Neural progenitor cell (in vitro differentiated cells): ENCODE results near the gene LRP1B. TPM values are rescaled to one million over a fixed set of nuclear protein-coding genes. Genes with fewer than 3 reads are reported as not detected.

ENCODE experiments used
- DNase-seq: peaks from one replicate; pipeline ENCODE4 v3.0.0-alpha.2; 2016; ENCODE audit warnings: low spot score
- H2AFZ ChIP-seq: fragments of 200-600 bp; sonication (generic); replicated peaks from 2 replicates; pipeline ENCODE4 v1.6.1; 2016; ENCODE audit warnings: antibody characterized with exemption
- H3F3A ChIP-seq: fragments of 200-600 bp; sonication (generic); 2 replicates; pipeline ENCODE4 v1.6.1; 2016; ENCODE audit warnings: antibody characterized with exemption, low read depth
- H3K27ac ChIP-seq: fragments of 200-600 bp; sonication (generic); 2 replicates; pipeline ENCODE4 v1.5.1; 2016; ENCODE audit warnings: mild to moderate bottlenecking
- H3K27me3 ChIP-seq: fragments of 200-600 bp; sonication (generic); 2 replicates; pipeline ENCODE4 v1.6.1; 2016; ENCODE audit warnings: mild to moderate bottlenecking, moderate library complexity
- H3K36me3 ChIP-seq: fragments of 200-600 bp; sonication (generic); 2 replicates; pipeline ENCODE4 v1.5.1; 2016
- H3K4me1 ChIP-seq: fragments of 200-600 bp; sonication (generic); 2 replicates; pipeline ENCODE4 v1.6.1; 2016; ENCODE audit warnings: mixed run types
- H3K4me2 ChIP-seq: fragments of 200-600 bp; sonication (generic); 2 replicates; pipeline ENCODE4 v1.6.1; 2016
- H3K4me3 ChIP-seq: fragments of 200-600 bp; sonication (generic); 2 replicates; pipeline ENCODE4 v1.5.1; 2016
- H3K79me2 ChIP-seq: fragments of 200-600 bp; sonication (generic); 2 replicates; pipeline ENCODE4 v1.6.1; 2016; ENCODE audit warnings: low read depth
- H3K9ac ChIP-seq: fragments of 200-600 bp; sonication (generic); 2 replicates; pipeline ENCODE4 v1.6.1; 2016
- H3K9me3 ChIP-seq: fragments of 200-600 bp; sonication (generic); 2 replicates; pipeline ENCODE4 v1.5.1; 2016; ENCODE audit warnings: low read depth
- H4K20me1 ChIP-seq: fragments of 200-600 bp; sonication (generic); 2 replicates; pipeline ENCODE4 v1.6.1; 2016; ENCODE audit warnings: low read depth
- H3K27ac Mint-ChIP-seq: 3 replicates; pipeline ENCODE4 v1.8.0; 2021; ENCODE audit warnings: mixed read lengths
- H3K27me3 Mint-ChIP-seq: 2 replicates; pipeline ENCODE4 v1.8.0; 2022; ENCODE audit warnings: low read depth, mild to moderate bottlenecking, inconsistent platforms, moderate library complexity, mixed read lengths; ENCODE audit not compliant: insufficient read depth
- H3K36me3 Mint-ChIP-seq: 3 replicates; pipeline ENCODE4 v1.8.0; 2021; ENCODE audit warnings: mixed read lengths
- H3K4me1 Mint-ChIP-seq: 3 replicates; pipeline ENCODE4 v1.8.0; 2021; ENCODE audit warnings: mixed read lengths
- H3K4me3 Mint-ChIP-seq: 3 replicates; pipeline ENCODE4 v1.8.0; 2021; ENCODE audit warnings: mild to moderate bottlenecking, moderate library complexity, mixed read lengths
- H3K9me3 Mint-ChIP-seq: 3 replicates; pipeline ENCODE4 v1.8.0; 2020; ENCODE audit warnings: mixed read lengths
- CTCF ChIP-seq: fragments of 200-600 bp; sonication (generic); IDR thresholded peaks from 2 replicates; pipeline ENCODE4 v1.5.1; 2017; ENCODE audit warnings: antibody characterized with exemption, mild to moderate bottlenecking
- EZH2 ChIP-seq: fragments of 200-600 bp; sonication (generic); IDR thresholded peaks from 2 replicates; pipeline ENCODE4 v1.6.1; 2017; ENCODE audit warnings: antibody characterized with exemption, mild to moderate bottlenecking, moderate library complexity
- EZH2phosphoT487 ChIP-seq: fragments of 200-600 bp; sonication (generic); IDR thresholded peaks from 2 replicates; pipeline ENCODE4 v1.6.1; 2017; ENCODE audit warnings: antibody characterized with exemption
- total RNA-seq: library from RNA; depleted of rRNA; stranded (reverse); fragments of >200 nt; gene quantifications from 2 replicates; pipeline ENCODE4 v1.2.3, GENCODE V29; 2015; ENCODE audit warnings: low replicate concordance

Gene LRP1B
- total RNA-seq, 1 donor from 2014 or later = not detected

- Histone ChIP-seq H3K4me2 (no peak overlapping the region), H3K36me3 (no peaks in the 10 kb centered on the region), H4K20me1 (no peaks in the 10 kb centered on the region), H3K4me3 (no peak overlapping the region), H3K9ac (no peak overlapping the region), H2AFZ (peak overlapping the region; percentile 85), H3K79me2 (no peaks in the 10 kb centered on the region), H3K9me3 (no peaks in the 10 kb centered on the region), H3K27ac (no peak overlapping the region), H3K27me3 (no peaks in the 10 kb centered on the region), H3F3A (peaks cover 4% of the 10 kb centered on the region), H3K4me1 (no peaks in the 10 kb centered on the region)
- Mint-ChIP-seq H3K27ac (no peak overlapping the region), H3K27me3 (no peaks in the 10 kb centered on the region), H3K4me3 (no peak overlapping the region), H3K4me1 (no peaks in the 10 kb centered on the region), H3K9me3 (peaks cover 9% of the 10 kb centered on the region), H3K36me3 (no peaks in the 10 kb centered on the region)
- DNase-seq = no peak
- TF ChIP-seq CTCF (peak; percentile 58), EZH2phosphoT487 (no peak)
Measured at GRCh38 chr2:141942006-141942789, 188.6 kb downstream of the LRP1B start.

DNA sequence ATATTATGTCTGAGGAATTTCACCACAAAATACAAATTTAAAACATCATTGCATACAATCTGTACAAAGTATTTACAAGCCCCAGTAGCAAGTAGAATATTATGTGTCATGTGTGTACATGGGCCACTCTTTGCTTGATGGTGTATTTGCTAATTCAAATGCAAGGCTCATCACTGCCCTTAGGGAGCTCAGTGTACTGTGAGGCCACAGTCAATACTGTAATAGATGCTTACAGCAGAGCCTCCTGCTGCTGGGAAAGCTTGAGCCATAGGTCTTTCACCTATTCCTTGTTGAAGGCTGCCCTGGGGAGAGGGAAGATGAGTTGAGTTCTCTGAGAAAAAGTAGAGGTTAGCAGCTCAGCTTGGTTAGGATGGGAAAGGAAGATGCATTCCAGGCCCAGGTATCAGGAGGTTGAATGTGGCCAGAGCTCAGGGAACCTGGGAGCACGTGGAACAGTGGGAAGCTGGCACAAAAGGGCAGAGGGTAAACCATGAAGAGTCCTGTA, 189.6 kb downstream of the LRP1B start:
- H3K4me3 ChIP-seq = no peak overlapping the region
- H3K9me3 ChIP-seq = no peaks in the 10 kb centered on the region
- H2AFZ ChIP-seq = peak overlapping the region; percentile 29
- TF ChIP-seq EZH2phosphoT487 (no peak), CTCF (no peak), EZH2 (no peak)
- no peaks in the 10 kb centered on the region for H4K20me1 ChIP-seq
- no peaks in the 10 kb centered on the region for H3K79me2 ChIP-seq
- H3F3A ChIP-seq = peaks cover 4% of the 10 kb centered on the region
- no peaks in the 10 kb centered on the region for H3K36me3 Mint-ChIP-seq
- H3K27ac ChIP-seq = no peak overlapping the region
- no peak overlapping the region for H3K9ac ChIP-seq
- peaks cover 9% of the 10 kb centered on the region for H3K9me3 Mint-ChIP-seq
- DNase-seq = no peak
- no peaks in the 10 kb centered on the region for H3K4me1 Mint-ChIP-seq
- no peaks in the 10 kb centered on the region for H3K27me3 ChIP-seq
- H3K4me2 ChIP-seq = no peak overlapping the region
- no peak overlapping the region for H3K27ac Mint-ChIP-seq
- no peaks in the 10 kb centered on the region for H3K36me3 ChIP-seq
- H3K4me3 Mint-ChIP-seq = no peak overlapping the region
- no peaks in the 10 kb centered on the region for H3K4me1 ChIP-seq
- no peaks in the 10 kb centered on the region for H3K27me3 Mint-ChIP-seq

GRCh38 chr2:141940709-141941108, 190.1 kb downstream of the LRP1B start:
- H3K27ac ChIP-seq = no peak overlapping the region
- H3K9me3 ChIP-seq = no peaks in the 10 kb centered on the region
- Mint-ChIP-seq H3K4me1 (no peaks in the 10 kb centered on the region), H3K9me3 (peaks cover 9% of the 10 kb centered on the region), H3K27ac (no peak overlapping the region), H3K27me3 (no peaks in the 10 kb centered on the region), H3K4me3 (no peak overlapping the region), H3K36me3 (no peaks in the 10 kb centered on the region)
- H3K4me2 ChIP-seq = no peak overlapping the region
- no peaks in the 10 kb centered on the region for H3K36me3 ChIP-seq
- no peak overlapping the region for H3K9ac ChIP-seq
- DNase-seq = no peak
- no peak overlapping the region for H2AFZ ChIP-seq
- no peak overlapping the region for H3K4me3 ChIP-seq
- H4K20me1 ChIP-seq = no peaks in the 10 kb centered on the region
- no peaks in the 10 kb centered on the region for H3K79me2 ChIP-seq
- TF ChIP-seq EZH2phosphoT487 = no peak
- no peak for TF ChIP-seq EZH2
- TF ChIP-seq CTCF = no peak
- H3F3A ChIP-seq = peaks cover 4% of the 10 kb centered on the region
- no peaks in the 10 kb centered on the region for H3K27me3 ChIP-seq
- no peaks in the 10 kb centered on the region for H3K4me1 ChIP-seq
